Left lobe of liver (tissue), 2 donors: Measurements from ENCODE around the gene CFDP1. TPM values are rescaled to one million over a fixed set of nuclear protein-coding genes. Genes with fewer than 3 reads are reported as not detected.

Source experiments
- ATAC-seq: fragments of 200-7000 bp; cut with Tn5 transposase; one replicate; pipeline ENCODE4 v1.9.1; 2020; ENCODE audit warnings: mild to moderate bottlenecking, moderate library complexity
- DNase-seq: peaks from one replicate; pipeline ENCODE4 v3.0.0-alpha.2; 2020; ENCODE audit warnings: low spot score
- total RNA-seq: library from RNA; stranded (reverse); gene quantifications from one replicate; pipeline ENCODE4 v1.2.1, GENCODE V29; 2021
- donor health status: DM: no; HTN: no; CAD: no; lungs with moderate emphysema.
- donor health status: DM: no; HTN: yes; CAD: no.

Gene CFDP1
- total RNA-seq, 1 donor from 2014 or later = 27.7 TPM

- no peak for DNase-seq
- no peak for ATAC-seq
These were observed 176.5 kb downstream of the CFDP1 start for GRCh38 chr16:75256696-75257343.

GRCh38 chr16:75256059-75256571, 177.2 kb downstream of the CFDP1 start:
- no peak for ATAC-seq
- DNase-seq = no peak

GRCh38 chr16:75254359-75254837, 178.9 kb downstream of the CFDP1 start:
- DNase-seq (peak; percentile 51), ATAC-seq (peak; percentile 2)

GRCh38 chr16:75252946-75253911, 180.1 kb downstream of the CFDP1 start:
- no peak for ATAC-seq
- DNase-seq = no peak

GRCh38 chr16:75252049-75252864, 181.0 kb downstream of the CFDP1 start:
- no peak for DNase-seq
- no peak for ATAC-seq

- ATAC-seq (peak; percentile 78), DNase-seq (peak; percentile 95)
These were observed 181.8 kb downstream of the CFDP1 start, which contains the start of gene BCAR1 for GRCh38 chr16:75251280-75252048. BCAR1 (minus strand) TSS chr16:75251624; CDS start chr16:75251482, 142 bp downstream.

GRCh38 chr16:75250809-75251279, 182.5 kb downstream of the CFDP1 start:
- DNase-seq (peak; percentile 77), ATAC-seq (peak; percentile 73)

GRCh38 chr16:75250089-75250808, 183.1 kb downstream of the CFDP1 start:
- ATAC-seq (peak; percentile 48), DNase-seq (peak; percentile 78)

GRCh38 chr16:75249441-75249840, 183.9 kb downstream of the CFDP1 start:
- ATAC-seq = no peak
- DNase-seq = no peak

GRCh38 chr16:75248536-75249380, 184.5 kb downstream of the CFDP1 start:
- ATAC-seq (no peak), DNase-seq (no peak)

- DNase-seq = no peak
These were observed 185.2 kb downstream of the CFDP1 start for GRCh38 chr16:75248142-75248535.

GRCh38 chr16:75247249-75247648, 186.1 kb downstream of the CFDP1 start:
- ATAC-seq (no peak), DNase-seq (no peak)

More at GRCh38 chr16:75248142-75248535, 185.2 kb downstream of the CFDP1 start:
- no peak for ATAC-seq

GRCh38 chr16:75246504-75247205, 186.6 kb downstream of the CFDP1 start:
- DNase-seq (no peak), ATAC-seq (no peak)

- ATAC-seq (peak; percentile 80), DNase-seq (peak; percentile 87)
These were observed 188.2 kb downstream of the CFDP1 start for GRCh38 chr16:75244844-75245758.

- ATAC-seq (no peak), DNase-seq (no peak)
These were observed 189.0 kb downstream of the CFDP1 start for GRCh38 chr16:75244225-75244809.
